ENCODE results near the gene RAB30. TPM values are rescaled to one million over a fixed set of nuclear protein-coding genes. Genes with fewer than 3 reads are reported as not detected.

The RAB30 gene
- total RNA-seq, 4 donors from 2014 or later: 12.4 to 113 (median 48.4) TPM

DNA sequence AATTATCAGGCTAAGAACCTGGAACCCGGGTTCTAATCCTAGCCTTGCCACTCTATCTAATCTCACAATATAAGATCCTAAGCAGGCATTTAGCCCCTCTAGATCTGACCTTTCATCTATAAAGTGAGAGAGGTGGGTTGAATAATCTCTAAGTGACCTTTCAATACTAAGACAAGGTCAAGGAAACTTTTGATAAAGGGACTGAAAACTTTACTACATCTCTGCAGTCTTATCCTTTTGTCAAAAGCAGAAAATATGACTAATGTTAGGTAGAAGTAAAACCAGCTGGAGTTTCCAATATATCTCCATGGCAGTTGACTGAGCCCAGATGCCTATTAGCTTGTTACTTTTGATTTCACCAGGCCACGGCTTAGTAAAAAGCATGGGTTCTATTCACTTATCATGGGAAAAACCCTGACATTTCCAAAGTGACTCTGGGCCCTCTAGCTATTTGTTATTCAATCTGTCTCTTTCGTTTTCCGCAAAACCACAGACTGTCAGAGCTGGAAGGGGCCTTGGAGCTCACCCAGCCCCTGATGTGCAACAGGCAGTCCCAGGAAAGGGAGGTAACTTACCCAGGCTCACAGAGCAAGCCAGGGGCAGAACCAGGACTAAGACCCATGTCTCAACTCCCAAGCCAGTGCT is 75.8 kb downstream of the RAB30 start:
- peak in 1 of 2 donors; percentile 39 for DNase-seq
- TF ChIP-seq, protein P1, sequence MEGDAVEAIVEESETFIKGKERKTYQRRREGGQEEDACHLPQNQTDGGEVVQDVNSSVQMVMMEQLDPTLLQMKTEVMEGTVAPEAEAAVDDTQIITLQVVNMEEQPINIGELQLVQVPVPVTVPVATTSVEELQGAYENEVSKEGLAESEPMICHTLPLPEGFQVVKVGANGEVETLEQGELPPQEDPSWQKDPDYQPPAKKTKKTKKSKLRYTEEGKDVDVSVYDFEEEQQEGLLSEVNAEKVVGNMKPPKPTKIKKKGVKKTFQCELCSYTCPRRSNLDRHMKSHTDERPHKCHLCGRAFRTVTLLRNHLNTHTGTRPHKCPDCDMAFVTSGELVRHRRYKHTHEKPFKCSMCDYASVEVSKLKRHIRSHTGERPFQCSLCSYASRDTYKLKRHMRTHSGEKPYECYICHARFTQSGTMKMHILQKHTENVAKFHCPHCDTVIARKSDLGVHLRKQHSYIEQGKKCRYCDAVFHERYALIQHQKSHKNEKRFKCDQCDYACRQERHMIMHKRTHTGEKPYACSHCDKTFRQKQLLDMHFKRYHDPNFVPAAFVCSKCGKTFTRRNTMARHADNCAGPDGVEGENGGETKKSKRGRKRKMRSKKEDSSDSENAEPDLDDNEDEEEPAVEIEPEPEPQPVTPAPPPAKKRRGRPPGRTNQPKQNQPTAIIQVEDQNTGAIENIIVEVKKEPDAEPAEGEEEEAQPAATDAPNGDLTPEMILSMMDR (IDR thresholded peaks at IDR 0.05): no peak
- TF ChIP-seq POLR2A (IDR thresholded peaks at IDR 0.05): no peak
- H3K4me3 ChIP-seq: no peak overlapping the region
- no peaks in the 10 kb centered on the region for H3K9me3 ChIP-seq
- no peaks in the 10 kb centered on the region for H3K27me3 ChIP-seq
- peaks cover 0 to 8% of the 10 kb centered on the region in 2 donors for H3K4me1 ChIP-seq
- intact Hi-C loops (cut with DNase I; ENCODE audit: low total_unique reads): no loop called here
- H3K27ac ChIP-seq: peak overlapping the region; percentile 64 to 72
- H3K36me3 ChIP-seq: no peaks in the 10 kb centered on the region

DNA sequence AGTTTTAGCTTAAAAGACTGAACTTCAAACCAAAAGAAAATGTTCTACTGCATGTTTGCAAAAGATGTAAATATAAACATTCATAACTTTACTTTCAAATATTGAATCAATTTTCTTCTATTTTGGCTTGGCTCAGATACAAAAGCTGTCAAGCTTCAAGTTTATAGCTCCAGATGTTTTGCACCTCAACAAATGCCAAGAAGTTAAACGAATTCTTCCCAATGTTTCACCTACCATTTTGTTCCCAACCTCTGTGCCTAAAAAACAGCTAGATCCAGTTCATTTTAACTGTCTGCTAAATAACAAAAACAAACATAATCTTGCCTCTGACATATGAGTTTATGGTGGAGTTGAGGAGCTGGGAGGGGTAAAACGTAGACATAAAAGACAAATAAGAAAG is 76.5 kb downstream of the RAB30 start:
- H3K9me3 ChIP-seq: no peaks in the 10 kb centered on the region
- H3K27me3 ChIP-seq: no peaks in the 10 kb centered on the region
- no peak for DNase-seq
- H3K4me1 ChIP-seq: peaks cover 0 to 8% of the 10 kb centered on the region in 2 donors
- intact Hi-C loops (cut with DNase I; ENCODE audit: low total_unique reads): no loop called here
- no peak overlapping the region for H3K4me3 ChIP-seq
- H3K36me3 ChIP-seq: no peaks in the 10 kb centered on the region
- no peak for TF ChIP-seq POLR2A (IDR thresholded peaks at IDR 0.05)
- TF ChIP-seq, protein P1 (IDR thresholded peaks at IDR 0.05): no peak
- peak overlapping the region; percentile 64 to 72 for H3K27ac ChIP-seq

DNA sequence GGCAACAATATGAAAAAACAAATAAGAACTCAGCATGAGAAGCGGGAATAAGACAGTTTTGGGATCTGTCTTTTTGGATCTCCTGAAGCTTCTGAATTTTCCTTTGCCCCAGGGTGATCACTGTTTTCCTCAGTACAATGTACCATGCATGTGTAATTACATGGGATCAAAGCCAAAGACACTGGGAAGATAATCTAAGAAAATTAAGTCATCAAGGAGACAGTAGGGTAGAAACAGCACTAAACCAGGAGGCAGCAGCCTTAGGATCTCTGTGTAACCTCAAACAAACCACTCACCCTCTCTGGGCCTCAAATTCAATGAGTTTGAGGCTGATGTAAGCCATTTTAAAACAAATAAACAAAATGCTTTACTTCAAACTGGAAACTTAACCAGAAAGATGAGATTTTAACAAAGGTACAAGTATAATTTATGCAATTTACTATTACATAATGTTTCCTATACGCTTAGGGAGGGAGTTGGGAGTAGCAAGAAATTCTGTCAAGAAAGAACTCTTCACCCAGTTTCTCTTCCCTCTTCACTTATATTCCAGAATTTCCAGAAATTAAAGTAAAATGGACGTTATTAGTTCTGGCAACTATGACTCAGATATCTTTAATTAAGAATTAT is 77.0 kb downstream of the RAB30 start:
- intact Hi-C loops (cut with DNase I; ENCODE audit: low total_unique reads): no loop called here
- TF ChIP-seq, protein P1 (IDR thresholded peaks at IDR 0.05): no peak
- TF ChIP-seq POLR2A (IDR thresholded peaks at IDR 0.05): no peak
- no peaks in the 10 kb centered on the region for H3K36me3 ChIP-seq
- H3K4me3 ChIP-seq: no peak overlapping the region
- peak overlapping the region; percentile 64 to 72 for H3K27ac ChIP-seq
- DNase-seq: no peak
- H3K4me1 ChIP-seq: peaks cover 0 to 8% of the 10 kb centered on the region in 2 donors
- no peaks in the 10 kb centered on the region for H3K27me3 ChIP-seq
- no peaks in the 10 kb centered on the region for H3K9me3 ChIP-seq

DNA sequence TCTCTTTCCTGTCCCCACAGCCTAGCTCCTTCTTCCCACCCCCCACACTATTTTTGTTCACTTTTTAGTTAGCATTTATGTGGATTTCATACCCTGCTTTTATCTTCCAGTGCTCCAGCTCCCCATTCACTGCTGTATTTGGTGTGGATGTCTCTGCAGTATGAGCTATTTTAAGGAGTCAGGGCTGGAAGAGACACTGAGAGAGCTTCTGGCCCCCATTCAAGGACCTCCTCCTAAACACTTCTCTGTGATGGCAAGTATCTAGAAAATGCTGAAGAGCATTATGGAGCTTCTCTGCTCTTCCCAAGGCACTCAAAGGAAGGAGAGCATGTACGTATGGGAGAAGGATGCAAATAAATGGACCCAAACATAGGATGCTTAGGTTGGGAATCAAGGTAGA is 79.5 kb downstream of the RAB30 start:
- Histone ChIP-seq H3K36me3 (no peaks in the 10 kb centered on the region), H3K9me3 (no peaks in the 10 kb centered on the region), H3K4me1 (peaks cover 0 to 8% of the 10 kb centered on the region in 2 donors), H3K4me3 (no peak overlapping the region), H3K27ac (peak overlapping the region; percentile 33 to 64), H3K27me3 (no peaks in the 10 kb centered on the region)
- DNase-seq: peak; percentile 33 to 39
- TF ChIP-seq, protein P1 (IDR thresholded peaks at IDR 0.05): no peak
- no peak for TF ChIP-seq POLR2A (IDR thresholded peaks at IDR 0.05)
- intact Hi-C loops (cut with DNase I; ENCODE audit: low total_unique reads): no loop called here

DNA sequence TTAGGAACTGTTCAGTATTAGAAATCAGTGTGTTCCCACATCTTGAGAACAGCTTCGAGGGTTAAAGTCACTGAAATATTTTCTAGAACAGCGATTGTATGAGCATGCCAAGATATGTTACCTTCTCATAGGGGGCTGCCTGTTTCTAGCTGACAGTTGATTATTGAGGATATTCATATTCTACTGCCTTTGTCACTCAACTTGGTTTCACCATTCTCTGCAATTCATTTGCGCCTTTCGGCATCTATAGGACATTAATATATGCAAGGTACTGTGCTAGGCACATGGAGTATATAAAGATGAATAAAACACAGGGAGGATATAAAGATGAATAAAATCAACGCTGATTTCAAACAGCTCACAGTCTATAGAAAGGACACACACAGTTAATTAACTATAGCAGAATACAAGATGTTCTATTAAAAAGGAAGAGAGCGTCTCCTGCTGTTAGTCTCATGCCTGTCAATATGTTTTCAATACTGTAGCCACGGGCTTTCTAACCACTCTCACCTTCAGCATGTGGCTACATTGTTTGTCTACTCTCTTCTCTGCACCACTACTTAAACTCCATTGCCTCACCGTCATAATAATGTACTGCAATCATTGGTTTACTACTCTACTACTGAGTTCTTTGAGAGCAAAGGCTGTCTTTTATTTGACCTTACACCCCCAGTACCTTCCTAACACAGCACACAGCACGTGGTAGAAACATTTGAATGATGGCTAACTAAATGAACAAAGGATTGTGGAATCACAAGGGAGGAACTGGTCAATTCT is 81.9 kb downstream of the RAB30 start:
- no peaks in the 10 kb centered on the region for H3K9me3 ChIP-seq
- H3K4me3 ChIP-seq: no peak overlapping the region
- no peaks in the 10 kb centered on the region for H3K27me3 ChIP-seq
- no peaks in the 10 kb centered on the region for H3K36me3 ChIP-seq
- intact Hi-C loops (cut with DNase I; ENCODE audit: low total_unique reads): no loop called here
- H3K27ac ChIP-seq: no peak overlapping the region
- DNase-seq: no peak
- TF ChIP-seq, protein P1 (IDR thresholded peaks at IDR 0.05): no peak
- no peak for TF ChIP-seq POLR2A (IDR thresholded peaks at IDR 0.05)
- no peaks in the 10 kb centered on the region for H3K4me1 ChIP-seq
